ENCODE measurements around the gene FAM184B.

FAM184B gene

GRCh38 chr4:17654701-17655100 lies 126.7 kb downstream of the FAM184B start:
- DNase-seq (ENCODE audit: extremely low read depth, low read depth) = no peak
- TF ChIP-seq, protein P1, sequence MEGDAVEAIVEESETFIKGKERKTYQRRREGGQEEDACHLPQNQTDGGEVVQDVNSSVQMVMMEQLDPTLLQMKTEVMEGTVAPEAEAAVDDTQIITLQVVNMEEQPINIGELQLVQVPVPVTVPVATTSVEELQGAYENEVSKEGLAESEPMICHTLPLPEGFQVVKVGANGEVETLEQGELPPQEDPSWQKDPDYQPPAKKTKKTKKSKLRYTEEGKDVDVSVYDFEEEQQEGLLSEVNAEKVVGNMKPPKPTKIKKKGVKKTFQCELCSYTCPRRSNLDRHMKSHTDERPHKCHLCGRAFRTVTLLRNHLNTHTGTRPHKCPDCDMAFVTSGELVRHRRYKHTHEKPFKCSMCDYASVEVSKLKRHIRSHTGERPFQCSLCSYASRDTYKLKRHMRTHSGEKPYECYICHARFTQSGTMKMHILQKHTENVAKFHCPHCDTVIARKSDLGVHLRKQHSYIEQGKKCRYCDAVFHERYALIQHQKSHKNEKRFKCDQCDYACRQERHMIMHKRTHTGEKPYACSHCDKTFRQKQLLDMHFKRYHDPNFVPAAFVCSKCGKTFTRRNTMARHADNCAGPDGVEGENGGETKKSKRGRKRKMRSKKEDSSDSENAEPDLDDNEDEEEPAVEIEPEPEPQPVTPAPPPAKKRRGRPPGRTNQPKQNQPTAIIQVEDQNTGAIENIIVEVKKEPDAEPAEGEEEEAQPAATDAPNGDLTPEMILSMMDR (IDR thresholded peaks at IDR 0.05; ENCODE audit: low read depth, low read length) = no peak

- TF ChIP-seq, protein P1 (IDR thresholded peaks at IDR 0.05; ENCODE audit: low read depth, low read length) = no peak
- DNase-seq (ENCODE audit: extremely low read depth, low read depth) = no peak
Measured at GRCh38 chr4:17650406-17650805, 131.0 kb downstream of the FAM184B start.

- TF ChIP-seq, protein P1 (IDR thresholded peaks at IDR 0.05; ENCODE audit: low read depth, low read length) = peak; percentile 1
- no peak for DNase-seq (ENCODE audit: extremely low read depth, low read depth)
Measured at GRCh38 chr4:17647927-17648326, 133.5 kb downstream of the FAM184B start.

GRCh38 chr4:17647176-17647806 lies 134.1 kb downstream of the FAM184B start:
- DNase-seq (ENCODE audit: extremely low read depth, low read depth) = no peak

DNA sequence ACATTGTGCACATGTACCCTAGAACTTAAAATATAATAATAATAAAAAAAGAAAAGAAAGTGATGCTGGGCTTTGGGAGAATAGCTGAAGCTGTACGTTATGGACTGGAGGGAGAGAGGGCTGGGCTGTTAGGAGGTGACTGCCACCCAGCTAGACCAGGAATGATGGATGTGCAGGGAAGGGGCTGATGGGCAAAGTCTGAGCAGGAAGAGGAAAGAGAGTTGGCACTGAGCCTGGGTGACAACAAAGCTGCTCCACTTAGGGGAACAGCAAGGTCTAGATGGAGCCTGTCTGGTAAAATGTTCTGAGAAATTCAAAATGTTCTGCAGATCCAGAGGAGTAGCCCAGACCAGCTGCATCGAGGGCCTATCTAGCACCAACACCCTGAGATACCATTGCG lies 134.7 kb downstream of the FAM184B start:
- TF ChIP-seq, protein P1 (IDR thresholded peaks at IDR 0.05; ENCODE audit: low read depth, low read length) = no peak
- DNase-seq (ENCODE audit: extremely low read depth, low read depth) = no peak

More at GRCh38 chr4:17647176-17647806, 134.1 kb downstream of the FAM184B start:
- TF ChIP-seq, protein P1 (IDR thresholded peaks at IDR 0.05; ENCODE audit: low read depth, low read length) = no peak

GRCh38 chr4:17642398-17642783 lies 139.0 kb downstream of the FAM184B start:
- DNase-seq (ENCODE audit: extremely low read depth, low read depth) = no peak
- TF ChIP-seq, protein P1 (IDR thresholded peaks at IDR 0.05; ENCODE audit: low read depth, low read length) = no peak

- DNase-seq (ENCODE audit: extremely low read depth, low read depth) = no peak
Measured at GRCh38 chr4:17639136-17639535, 142.3 kb downstream of the FAM184B start.

More at GRCh38 chr4:17639136-17639535, 142.3 kb downstream of the FAM184B start:
- TF ChIP-seq, protein P1 (IDR thresholded peaks at IDR 0.05; ENCODE audit: low read depth, low read length) = no peak

Measured in AG09319 (cell line).